ENCODE data around the gene KCNJ11.

GRCh38 chr11:17354601-17354991 lies 33.9 kb downstream of the KCNJ11 start:
- TF ChIP-seq EZH2 (IDR thresholded peaks at IDR 0.05; ENCODE audit: low read length): no peak
- TF ChIP-seq, protein P1, sequence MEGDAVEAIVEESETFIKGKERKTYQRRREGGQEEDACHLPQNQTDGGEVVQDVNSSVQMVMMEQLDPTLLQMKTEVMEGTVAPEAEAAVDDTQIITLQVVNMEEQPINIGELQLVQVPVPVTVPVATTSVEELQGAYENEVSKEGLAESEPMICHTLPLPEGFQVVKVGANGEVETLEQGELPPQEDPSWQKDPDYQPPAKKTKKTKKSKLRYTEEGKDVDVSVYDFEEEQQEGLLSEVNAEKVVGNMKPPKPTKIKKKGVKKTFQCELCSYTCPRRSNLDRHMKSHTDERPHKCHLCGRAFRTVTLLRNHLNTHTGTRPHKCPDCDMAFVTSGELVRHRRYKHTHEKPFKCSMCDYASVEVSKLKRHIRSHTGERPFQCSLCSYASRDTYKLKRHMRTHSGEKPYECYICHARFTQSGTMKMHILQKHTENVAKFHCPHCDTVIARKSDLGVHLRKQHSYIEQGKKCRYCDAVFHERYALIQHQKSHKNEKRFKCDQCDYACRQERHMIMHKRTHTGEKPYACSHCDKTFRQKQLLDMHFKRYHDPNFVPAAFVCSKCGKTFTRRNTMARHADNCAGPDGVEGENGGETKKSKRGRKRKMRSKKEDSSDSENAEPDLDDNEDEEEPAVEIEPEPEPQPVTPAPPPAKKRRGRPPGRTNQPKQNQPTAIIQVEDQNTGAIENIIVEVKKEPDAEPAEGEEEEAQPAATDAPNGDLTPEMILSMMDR (optimal IDR thresholded peaks at IDR 0.05 in 1 of 3, IDR thresholded peaks at IDR 0.05 in 1 of 3, conservative IDR thresholded peaks at IDR 0.05 in 1 of 3; ENCODE audit: extremely low read depth in 1 of 3, insufficient read depth in 2 of 3, low read length in 3 of 3): peak; percentile 49 to 59 (median 50)
